ENCODE results near the gene DDX10.

DDX10 gene

DNA sequence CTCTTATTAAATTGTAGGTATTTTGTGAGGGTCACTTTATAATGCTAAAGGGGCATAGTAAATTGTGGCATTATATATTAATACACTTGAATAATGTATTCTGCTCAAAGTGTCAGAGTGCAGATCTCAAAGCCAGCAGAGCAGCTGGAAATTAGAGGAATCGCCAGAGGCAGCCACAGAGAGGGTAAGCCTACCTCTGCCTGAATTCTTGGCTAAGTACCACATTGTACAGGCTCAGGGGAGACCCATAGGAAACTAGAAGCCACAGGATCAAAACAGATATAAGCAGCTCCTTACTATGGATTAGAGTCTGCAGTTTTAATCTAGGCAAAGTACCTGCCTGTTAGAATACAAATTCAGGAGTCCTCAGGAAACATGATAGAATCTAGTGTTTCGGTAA lies 249.3 kb downstream of the DDX10 start:
- no peak for DNase-seq

- no peak for DNase-seq
Measured at GRCh38 chr11:108914981-108915380, 250.1 kb downstream of the DDX10 start.

DNA sequence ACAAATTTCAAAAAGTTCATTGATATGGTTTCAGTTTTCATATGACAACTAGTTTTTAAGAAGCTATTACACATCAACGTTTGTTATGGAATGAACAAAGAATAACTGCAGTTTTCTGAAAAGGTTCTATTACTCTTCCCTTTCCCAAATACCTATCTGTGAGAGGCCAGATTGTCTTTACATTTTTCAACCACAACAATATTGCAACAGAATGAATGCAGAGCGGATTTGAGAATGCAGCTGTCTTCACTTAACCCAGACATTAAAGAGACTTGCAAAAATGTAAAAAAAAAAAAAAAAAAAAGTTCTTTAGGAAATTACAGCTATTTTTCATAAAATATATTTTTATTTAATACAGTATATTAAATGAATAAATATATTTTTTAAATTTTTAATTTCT lies 250.8 kb downstream of the DDX10 start:
- no peak for DNase-seq

DNA sequence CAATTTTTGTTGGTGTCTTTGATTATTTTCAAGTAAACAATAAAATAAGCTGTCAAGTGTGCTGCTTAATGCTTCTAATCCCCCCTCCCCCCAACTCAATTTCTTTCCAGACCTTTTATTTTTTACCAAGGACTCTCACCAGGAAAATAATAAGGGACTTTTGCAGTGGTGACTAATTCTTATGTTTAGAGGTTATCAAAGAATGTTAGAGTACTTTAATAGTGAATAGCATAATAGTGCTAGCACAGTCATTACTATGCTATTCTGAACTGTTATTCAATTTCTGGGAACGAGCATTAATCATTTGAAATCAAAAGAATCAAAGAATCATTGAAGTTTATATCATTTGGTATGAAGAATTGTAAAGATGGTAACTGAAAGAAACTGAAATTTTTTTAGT lies 251.4 kb downstream of the DDX10 start:
- DNase-seq = no peak

DNA sequence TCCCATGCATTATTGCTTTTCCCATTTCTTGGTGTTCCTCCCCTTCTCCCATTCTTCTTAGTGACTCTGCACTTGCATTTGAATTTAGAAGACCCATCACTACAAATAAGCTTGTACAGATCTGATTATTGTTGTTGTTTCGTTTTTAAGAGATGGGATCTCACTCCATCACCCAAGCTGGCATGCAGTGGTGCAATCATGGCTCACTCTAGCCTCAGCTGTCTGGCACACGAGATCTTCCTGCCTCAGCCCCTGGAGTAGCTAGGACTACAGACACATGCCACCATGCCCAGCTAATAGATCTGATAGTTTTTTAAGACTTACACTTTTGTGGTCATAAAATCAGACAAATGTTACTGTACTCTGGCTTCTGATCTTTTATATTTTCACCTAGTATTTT lies 252.1 kb downstream of the DDX10 start:
- DNase-seq = no peak

GRCh38 chr11:108921211-108921610 lies 256.3 kb downstream of the DDX10 start:
- DNase-seq = no peak

- no peak for DNase-seq
Measured at GRCh38 chr11:108922241-108922640, 257.4 kb downstream of the DDX10 start.

GRCh38 chr11:108923413-108923812 lies 258.5 kb downstream of the DDX10 start:
- no peak for DNase-seq

- no peak for DNase-seq
Measured at GRCh38 chr11:108926171-108926840, 261.4 kb downstream of the DDX10 start.

DNA sequence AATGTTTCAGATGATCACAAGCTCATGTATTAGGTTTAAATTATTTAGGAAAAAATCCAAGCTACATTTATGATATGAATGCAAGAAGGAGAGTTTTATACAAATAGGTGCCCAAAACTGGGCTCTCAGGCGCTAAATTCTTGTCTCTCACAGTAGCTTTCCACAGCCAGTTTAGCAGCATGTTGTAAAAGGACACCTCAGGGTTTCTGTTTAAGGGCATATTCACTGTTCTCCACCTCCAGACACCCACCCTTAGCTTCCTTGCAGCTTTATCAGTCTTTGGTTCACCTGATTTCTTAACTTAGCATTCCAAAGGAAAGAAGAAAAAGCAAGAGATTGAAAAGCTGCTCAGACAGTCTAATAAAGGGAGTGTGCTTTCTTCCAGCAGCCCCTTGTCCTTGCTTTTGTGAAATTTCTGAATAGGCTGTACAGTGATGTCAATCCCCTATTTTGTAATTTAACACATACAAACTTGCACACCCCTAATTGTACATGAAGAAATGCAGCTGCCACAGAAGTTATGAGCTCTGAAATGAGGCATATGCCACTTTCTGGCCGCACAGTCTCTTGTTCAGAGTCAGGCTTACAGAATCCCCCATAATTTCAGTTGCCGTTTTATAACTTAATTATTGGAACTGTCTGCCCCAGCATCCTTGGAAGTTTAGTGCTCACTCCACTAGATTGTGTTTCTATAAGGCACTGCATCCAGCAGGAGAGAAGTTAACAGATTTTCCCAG lies 262.1 kb downstream of the DDX10 start:
- DNase-seq = no peak

- no peak for DNase-seq
Measured at GRCh38 chr11:108927791-108928545, 263.1 kb downstream of the DDX10 start.

- DNase-seq = no peak
Measured at GRCh38 chr11:108929241-108929640, 264.4 kb downstream of the DDX10 start.

DNA sequence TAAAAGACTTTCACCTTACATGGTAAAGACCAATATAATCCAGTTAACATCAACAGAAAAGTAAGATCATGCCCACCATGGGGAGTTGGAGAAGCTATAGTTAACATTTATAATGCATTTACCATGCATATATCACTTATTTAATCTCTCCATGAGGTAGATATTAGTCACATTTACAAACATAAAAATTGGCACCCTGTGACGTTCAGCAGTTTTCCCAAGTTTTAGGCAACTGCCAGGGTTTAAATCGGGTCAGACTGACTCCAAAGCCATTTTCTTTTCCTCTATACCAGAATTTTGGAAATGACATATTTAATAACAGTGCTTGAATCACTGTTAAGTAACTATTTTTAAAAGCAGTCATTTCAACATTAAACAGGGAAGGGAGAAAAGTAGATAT lies 266.3 kb downstream of the DDX10 start:
- DNase-seq = no peak

GRCh38 chr11:108933630-108934029 lies 268.8 kb downstream of the DDX10 start:
- no peak for DNase-seq

DNA sequence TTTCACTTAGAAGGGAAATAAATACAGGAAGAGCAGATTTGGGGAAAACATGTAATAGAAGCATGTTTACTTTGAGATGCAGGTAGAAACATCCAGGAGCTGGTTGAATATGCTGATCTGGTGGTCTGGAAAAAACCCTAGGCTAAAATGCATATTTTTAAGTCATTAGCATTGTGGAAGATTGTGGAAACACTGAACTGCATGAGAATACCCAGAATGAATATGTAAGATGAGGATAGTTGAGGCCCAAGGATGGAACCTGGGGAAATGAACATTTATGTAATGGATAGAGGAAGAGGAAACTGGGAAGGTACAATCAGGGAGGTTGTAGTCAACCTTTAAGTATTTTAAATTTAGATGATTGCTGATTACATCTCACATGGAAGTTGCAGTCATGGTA lies 269.4 kb downstream of the DDX10 start:
- DNase-seq = no peak

DNA sequence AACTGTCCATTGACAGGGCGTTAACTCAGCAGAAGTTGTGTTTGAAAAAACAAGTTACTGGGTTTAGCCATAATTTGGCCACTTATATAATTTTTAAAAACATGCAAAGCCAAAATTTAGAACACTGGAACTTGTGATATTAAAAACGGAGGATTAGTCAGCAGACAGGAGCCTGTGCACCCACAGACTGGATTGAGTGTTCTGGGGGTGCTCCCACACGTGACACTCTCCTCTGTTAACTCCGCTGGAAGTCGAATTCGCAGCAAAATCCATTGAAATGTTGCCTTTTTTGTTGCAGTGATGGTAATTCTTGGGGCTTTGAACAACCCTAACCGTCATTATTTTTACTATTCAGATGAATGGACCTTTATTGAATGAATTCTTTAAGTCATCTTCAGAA lies 269.8 kb downstream of the DDX10 start:
- DNase-seq = no peak

DNA sequence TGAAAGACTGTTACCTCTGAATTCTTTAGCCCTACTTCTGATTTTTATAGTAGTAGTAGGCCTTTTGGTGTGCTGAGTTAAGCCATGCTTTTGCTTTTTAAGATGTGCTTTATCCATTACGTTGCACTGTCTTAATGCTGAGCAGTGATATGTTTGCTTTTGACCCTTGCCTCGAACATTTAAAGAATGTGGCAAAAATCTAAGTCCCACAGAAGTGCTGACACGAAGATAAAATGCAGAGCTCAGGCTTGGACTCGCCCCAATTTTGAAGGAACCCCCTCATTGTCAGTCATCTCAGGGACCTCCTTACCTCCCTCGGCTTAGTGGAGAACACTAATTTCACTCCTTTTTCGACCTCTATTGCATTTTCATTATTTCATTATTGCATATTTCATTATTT lies 272.9 kb downstream of the DDX10 start:
- no peak for DNase-seq

GRCh38 chr11:108938604-108939003 lies 273.7 kb downstream of the DDX10 start:
- DNase-seq = no peak

- no peak for DNase-seq
Measured at GRCh38 chr11:108939135-108939534, 274.3 kb downstream of the DDX10 start.

- DNase-seq = no peak
Measured at GRCh38 chr11:108943853-108944252, 279.0 kb downstream of the DDX10 start.

DNA sequence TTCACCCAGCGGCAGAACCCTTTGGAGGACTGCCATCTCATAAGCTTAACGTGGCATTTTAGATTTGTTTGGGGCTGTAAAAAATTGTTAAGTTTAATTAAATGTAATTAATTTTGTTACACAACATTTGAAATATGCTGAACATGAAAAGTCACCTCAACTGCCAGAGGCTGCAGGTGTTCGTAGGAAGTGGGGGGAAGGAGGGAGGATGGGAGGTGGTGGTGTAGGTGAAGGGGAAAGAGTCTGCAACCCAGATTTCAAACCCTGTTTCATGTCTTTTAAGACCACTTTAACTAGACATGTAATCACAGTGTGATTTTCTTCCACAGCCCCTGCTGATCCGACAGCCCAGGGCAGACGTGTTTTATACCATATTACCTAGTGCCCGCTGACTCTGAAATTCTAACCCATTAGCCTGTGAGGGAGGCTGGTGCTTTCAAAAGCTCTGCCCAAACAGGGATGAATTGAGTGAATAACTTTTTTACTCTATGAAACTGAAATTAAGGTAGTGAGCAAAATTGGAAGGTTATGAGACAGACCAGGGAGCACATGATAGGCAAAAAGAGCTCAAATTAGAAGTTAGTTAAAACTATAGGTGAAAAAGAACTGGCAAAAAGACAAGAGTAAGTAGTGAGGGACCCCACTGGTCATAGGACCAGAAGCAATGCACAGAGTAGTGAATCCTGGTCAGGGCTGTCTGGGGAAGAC lies 279.8 kb downstream of the DDX10 start:
- no peak for DNase-seq

DNA sequence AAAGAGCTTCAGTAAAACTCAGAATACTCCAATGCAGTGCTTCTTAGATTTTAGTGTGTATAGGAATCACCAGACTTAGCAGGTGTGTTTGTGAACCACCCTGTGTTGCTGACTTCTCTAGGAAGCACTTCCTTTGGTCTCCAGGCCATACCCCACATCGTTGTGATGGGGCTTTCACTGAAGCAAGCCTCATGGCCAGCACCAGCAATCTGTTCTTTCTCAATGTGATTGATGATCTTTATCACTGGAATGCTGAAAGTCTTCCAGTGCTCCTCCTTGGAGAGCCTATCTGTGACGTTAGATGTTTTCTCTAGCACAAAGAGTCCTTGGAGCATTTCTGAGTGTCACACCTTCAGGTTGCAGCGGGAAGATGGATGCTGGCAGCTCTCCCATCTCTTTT lies 280.5 kb downstream of the DDX10 start:
- DNase-seq = no peak

Measured in activated naive CD4-positive, alpha-beta T cell treated with anti-CD3 and anti-CD28 coated beads, Interleukin-2, amount 50 U/mL, for 16 hours (primary cell).